Activated CD8-positive, alpha-beta memory T cell treated with anti-CD3 and anti-CD28 coated beads for 36 hours (primary cell): ENCODE results near the gene HCFC1. TPM values are rescaled to one million over a fixed set of nuclear protein-coding genes. Genes with fewer than 3 reads are reported as not detected.

Experiments used
- CTCF ChIA-PET: fragments of 350-600 bp; sonication (Branson Sonifier 250); formaldehyde crosslinking; loops from one replicate; lab custom pipeline; 2021; ENCODE audit warnings: antibody characterized with exemption; lab: Charles Lee
- POLR2A ChIA-PET: fragments of 350-600 bp; sonication (Branson Sonifier 250); formaldehyde crosslinking; loops from one replicate; lab custom pipeline; 2021; ENCODE audit warnings: antibody characterized with exemption; lab: Charles Lee
- total RNA-seq, 2 experiments: library from RNA; stranded (reverse); gene quantifications; one replicate each; pipeline ENCODE4 v1.2.3, GENCODE V29; 2021

Gene HCFC1
- total RNA-seq, 2 experiments from 2014 or later: 136 to 142 TPM

DNA sequence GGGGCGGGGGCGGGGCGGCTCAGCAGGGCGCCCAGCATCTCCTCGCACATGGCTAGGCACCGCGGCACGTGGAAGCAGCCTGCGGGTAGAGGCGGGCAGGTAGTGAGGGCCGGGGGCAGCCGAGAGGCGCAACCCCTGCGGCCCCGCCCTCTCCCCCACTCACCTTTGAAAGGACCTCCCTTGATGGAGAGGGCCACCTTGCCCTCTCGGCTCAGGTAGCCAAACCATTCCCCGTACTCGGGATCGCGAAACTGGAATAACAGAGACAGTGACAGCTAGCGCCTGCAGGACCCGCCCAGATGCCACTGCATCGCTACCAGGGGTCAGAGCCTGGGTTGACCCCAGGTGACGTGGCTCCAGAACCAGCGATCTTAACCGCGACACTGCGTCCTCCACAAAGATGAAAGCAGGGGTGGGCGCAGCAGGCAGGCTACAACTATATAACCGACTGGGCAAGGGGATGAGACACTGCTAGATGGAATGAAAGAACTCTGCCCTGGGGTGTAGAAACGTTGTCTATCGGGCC, 36.2 kb downstream of the HCFC1 start:
- POLR2A ChIA-PET: interaction anchor here (0.8 to 1.4 kb wide), 2 partner anchors 9 to 36 kb away, joined by 3 to 4 read pairs; partner anchors contain the start of gene HCFC1

DNA sequence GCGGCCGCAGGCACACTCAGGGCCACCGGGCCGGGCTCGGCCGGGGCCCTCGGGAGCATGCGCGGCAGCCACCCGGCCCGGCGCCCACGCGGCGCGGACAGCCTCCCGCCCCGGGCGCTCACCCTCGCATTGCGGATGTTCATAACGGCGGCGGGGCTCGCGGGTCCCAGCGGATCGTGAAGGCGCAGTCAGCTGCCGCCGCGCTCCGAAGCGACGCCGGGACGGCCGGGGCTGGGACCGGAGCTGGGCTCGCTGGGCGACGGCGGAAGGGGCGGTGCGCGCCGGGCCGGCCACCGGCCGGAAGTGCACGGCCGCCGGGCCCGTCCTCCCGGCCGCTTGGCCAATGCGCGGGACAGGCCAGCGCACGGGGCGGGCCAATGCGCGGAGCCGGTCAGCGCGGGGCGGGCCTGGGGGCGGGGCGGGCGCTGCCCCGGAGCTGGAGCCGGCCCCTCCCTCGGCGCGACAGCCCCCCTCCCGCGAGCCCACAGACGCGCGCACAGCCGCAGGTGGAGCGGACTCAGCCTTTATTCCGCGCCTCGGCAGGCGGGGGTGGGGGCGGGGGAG, 36.8 kb downstream of the HCFC1 start, which contains the start of gene NAA10:
Gene NAA10 (minus strand): TSS at position 276 of the 564 bp plus-strand sequence. CDS start 133 bp downstream, at position 143.
- ChIA-PET POLR2A (interaction anchor here (0.8 to 1.4 kb wide), 2 partner anchors 8 to 37 kb away, joined by 3 to 4 read pairs; partner anchors contain the start of gene HCFC1), CTCF (no interaction called here)

More for the DNA sequence above, 36.2 kb downstream of the HCFC1 start:
- CTCF ChIA-PET: interaction anchor here (1.6 to 2.2 kb wide), 2 partner anchors 11 to 17 kb away, joined by 4 to 6 read pairs; no protein-coding TSS in a partner anchor

DNA sequence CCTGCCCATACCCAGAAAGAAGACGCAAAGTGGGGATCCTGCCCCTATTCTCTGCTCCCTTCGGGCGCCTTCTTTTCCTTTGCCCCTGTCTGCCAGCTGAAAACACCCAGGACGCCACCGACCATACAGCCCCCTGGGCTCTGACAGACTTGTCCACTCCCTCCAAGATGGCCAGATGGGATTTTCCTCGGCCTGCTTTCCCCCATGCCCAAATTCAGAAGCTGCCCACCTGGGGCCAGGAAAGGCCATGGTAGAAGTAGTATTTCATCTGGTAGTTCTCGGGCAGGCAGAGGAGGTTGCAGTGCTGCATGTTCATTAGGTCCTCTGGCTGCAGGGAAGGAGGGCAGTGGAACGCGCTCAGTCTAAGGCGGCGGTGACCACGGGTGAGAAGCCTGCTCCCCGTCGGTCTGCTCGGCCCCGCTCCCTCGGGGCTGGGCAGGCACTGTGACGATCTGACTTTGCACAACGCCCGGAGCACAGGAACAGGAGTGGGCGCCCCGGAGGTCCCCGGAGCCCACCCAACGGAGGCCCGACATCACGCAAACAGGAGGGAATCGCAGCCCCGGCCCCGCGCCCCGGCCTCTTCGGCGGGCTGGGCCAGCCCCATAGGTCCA, 37.4 kb downstream of the HCFC1 start:
- ChIA-PET POLR2A (interaction anchor here (0.8 to 1.4 kb wide), 2 partner anchors 8 to 37 kb away, joined by 3 to 4 read pairs; partner anchors contain the start of gene HCFC1), CTCF (no interaction called here)

DNA sequence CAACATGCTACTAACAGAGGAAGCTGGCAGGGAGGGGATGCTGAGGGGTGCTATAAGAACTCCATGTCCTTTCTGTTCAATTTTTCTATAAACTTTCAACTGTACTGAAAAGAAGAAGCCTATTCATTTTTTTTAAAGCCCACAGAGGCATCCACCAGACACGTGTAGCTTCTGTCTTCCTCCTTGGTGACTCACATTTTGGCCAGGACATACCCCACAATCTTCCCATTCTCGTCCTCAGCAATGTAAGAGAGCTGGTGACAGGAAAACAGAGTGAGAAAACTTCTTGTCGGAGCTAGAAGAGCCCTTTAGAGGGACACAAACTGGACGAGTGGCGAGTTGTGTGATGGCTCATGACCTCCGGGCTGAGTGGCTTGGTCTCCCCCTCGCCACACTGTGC, 37.9 kb downstream of the HCFC1 start:
- POLR2A ChIA-PET: interaction anchor here (1.4 kb wide), 1 partner anchor 38 kb away, joined by 3 read pairs; the partner anchor contains the start of gene HCFC1

DNA sequence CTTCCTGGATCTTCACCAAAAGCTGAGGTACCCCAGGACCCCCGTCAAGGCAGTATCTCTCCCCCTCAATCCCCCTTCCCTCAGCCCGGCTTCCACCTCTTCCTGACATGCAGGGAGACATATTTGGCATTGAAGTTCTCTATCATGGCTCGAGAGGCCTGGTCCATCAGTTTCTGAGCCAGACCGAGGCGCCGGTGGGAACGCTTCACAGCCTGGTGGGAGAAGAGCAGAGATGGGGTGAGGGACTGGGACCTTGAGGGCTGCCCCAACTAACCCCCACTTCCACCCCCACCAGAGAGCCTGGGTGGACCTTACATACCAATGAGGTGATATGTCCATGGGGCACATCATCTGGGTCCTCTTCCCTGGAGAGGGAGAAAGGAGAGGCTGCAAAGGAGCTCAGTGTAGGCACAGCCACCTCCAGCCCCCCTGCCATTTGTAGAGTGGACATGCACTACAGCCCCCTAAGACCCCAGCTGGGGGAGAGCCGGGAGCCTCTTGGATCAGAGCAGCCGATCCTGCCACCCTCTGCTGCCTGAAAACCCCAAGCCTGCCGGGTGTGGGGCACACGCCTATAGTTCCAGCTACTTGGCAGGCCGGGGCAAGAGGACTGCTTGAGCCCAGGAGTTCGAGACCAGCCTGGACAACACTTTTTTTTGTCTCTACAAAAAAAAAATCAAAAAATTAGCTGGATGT, 39.2 kb downstream of the HCFC1 start:
- ChIA-PET POLR2A (no interaction called here), CTCF (interaction anchor here (1.0 to 1.9 kb wide), 3 partner anchors 9 to 14 kb away, joined by 3 to 7 read pairs (median 3); no protein-coding TSS in a partner anchor)

More for the DNA sequence above, 37.9 kb downstream of the HCFC1 start:
- CTCF ChIA-PET: interaction anchor here (1.9 kb wide), 1 partner anchor 13 kb away, joined by 7 read pairs; no protein-coding TSS in a partner anchor

DNA sequence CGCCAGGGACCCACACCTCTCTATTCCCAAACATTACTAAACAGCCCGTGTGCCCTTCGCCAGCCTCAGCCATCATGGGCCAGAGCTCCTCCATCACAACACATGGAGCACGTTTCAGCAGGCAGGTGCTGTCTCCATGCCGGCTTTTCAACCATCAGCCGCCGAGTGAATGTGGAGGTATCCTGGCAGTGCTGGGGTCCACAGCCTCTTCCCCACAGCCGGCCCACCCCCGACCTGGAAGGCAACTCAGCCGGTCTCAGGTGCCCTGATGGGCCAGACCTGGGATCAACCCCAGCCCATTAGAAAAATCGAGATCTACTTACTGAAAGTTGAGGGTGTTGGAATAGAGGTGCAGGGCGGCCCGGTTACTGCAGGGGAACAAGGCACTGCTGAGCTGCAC, 39.9 kb downstream of the HCFC1 start:
- ChIA-PET POLR2A (interaction anchor here (0.5 kb wide), 1 partner anchor 162 kb away, joined by 8 read pairs; no protein-coding TSS in a partner anchor), CTCF (interaction anchor here (1.0 to 1.5 kb wide), 2 partner anchors 8 to 14 kb away, joined by 3 read pairs; no protein-coding TSS in a partner anchor)

DNA sequence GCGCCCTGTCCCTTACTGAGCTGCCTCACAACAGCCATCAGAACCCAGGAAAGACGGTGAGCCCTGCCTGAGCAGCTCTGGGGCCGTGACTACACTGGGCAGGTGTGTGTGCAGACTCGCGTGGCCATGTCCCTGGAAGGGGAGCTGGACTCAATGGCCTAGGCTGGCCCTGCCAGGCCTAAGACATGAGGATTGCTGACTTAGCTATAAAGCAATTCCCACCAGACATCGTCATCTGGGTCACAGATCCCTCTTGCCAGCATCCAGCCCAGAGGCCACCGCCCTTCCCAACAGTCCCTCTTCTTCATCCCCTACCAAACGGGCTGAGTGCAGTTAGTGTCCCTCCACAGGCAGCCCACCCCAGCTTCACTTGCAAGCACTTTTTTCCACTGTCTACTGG, 40.5 kb downstream of the HCFC1 start:
- ChIA-PET CTCF (interaction anchor here (1.0 kb wide), 1 partner anchor 14 kb away, joined by 3 read pairs; no protein-coding TSS in a partner anchor), POLR2A (interaction anchor here (0.5 kb wide), 1 partner anchor 162 kb away, joined by 8 read pairs; no protein-coding TSS in a partner anchor)

DNA sequence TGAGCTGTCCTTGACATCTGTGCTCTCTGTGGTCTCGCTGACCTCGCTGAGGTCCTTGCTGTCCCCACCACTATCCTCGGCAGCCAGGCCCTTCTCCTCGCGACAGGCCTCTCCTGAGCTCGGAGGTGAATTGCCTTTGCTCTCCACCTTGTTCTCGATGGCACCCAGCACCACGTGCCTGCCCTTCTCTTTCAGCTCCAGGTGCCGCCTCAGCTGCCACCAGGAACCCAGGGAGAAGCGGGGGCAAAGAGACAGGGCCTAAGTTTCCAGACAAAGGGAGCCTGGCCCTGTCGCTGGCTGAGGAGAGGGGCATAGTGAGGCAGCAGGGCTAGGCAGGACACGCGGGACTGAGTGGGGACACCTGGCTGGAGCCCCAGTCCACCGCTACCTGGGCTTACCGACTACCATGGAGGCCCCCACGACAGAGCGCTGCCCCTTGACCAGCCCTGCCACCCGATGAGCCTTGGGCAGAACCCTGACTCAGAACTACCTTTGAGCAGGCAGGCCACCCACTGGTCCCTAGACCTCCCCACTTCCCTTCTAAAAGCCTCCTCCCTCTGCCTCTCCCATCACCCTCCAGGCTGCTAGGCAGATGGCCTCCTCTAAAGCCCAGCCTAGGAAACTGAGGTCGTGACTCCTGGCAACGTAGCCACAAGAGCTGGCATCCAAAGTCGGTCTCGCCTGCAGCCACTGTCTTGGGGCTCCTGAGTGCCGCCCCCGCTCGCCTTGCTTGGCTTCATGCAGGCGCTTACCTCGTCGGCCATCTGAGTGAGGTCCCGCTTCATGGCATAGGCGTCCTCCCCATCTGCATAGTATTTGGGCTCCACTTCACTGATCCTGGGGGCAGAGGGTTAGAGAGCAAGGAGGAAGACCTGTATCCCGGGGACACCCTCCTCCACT, 41.4 kb downstream of the HCFC1 start:
- CTCF ChIA-PET: interaction anchor here (8.5 kb wide), 1 partner anchor 17 kb away, joined by 58 read pairs; no protein-coding TSS in a partner anchor
- POLR2A ChIA-PET: no interaction called here

DNA sequence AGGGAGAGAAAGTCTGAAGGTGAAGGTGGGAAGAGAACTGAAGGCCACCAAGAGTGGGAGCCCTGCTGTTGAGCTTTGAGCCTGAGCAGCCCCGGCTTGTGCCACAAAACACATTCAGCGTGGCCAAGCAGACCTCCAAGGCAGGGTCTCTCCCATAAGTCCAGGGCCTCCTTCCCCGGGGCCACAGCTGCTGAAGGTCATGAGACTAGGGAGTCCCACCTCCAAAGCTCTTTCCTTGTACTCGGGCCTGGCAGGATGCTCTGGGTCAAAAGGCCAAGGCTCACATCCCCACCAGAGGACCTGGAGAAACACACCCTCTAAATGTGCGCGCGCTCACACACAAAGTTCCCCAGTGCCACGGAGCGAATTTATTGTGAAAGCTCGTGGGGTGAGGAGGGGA, 42.0 kb downstream of the HCFC1 start:
- ChIA-PET CTCF (interaction anchor here (8.5 kb wide), 1 partner anchor 18 kb away, joined by 58 read pairs; no protein-coding TSS in a partner anchor), POLR2A (no interaction called here)

DNA sequence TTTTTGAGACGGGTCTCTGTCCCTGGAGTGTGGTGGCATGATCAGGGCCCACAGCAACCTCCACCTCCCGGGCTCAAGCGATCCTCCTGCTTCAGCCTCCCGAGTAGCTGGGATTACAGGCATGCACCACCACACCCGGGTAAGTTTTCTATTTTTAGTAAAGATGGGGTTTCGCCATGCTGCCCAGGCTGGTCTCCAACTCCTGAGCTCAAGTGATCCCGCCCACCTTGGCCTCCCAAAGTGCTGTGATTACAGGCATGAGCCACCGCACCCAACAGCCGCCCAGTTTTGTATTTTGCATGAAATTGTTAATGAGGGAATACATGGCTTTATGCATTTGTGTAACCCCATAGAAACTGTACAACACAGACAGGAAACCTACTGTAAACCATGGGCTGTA, 42.8 kb downstream of the HCFC1 start:
- ChIA-PET CTCF (interaction anchor here (0.9 to 8.5 kb wide), 2 partner anchors 19 to 40 kb away, joined by 3 to 58 read pairs; no protein-coding TSS in a partner anchor), POLR2A (interaction anchor here (0.6 to 1.1 kb wide), 3 partner anchors 10 to 76 kb away, joined by 3 to 6 read pairs (median 4); partner anchors contain the start of gene HCFC1)

DNA sequence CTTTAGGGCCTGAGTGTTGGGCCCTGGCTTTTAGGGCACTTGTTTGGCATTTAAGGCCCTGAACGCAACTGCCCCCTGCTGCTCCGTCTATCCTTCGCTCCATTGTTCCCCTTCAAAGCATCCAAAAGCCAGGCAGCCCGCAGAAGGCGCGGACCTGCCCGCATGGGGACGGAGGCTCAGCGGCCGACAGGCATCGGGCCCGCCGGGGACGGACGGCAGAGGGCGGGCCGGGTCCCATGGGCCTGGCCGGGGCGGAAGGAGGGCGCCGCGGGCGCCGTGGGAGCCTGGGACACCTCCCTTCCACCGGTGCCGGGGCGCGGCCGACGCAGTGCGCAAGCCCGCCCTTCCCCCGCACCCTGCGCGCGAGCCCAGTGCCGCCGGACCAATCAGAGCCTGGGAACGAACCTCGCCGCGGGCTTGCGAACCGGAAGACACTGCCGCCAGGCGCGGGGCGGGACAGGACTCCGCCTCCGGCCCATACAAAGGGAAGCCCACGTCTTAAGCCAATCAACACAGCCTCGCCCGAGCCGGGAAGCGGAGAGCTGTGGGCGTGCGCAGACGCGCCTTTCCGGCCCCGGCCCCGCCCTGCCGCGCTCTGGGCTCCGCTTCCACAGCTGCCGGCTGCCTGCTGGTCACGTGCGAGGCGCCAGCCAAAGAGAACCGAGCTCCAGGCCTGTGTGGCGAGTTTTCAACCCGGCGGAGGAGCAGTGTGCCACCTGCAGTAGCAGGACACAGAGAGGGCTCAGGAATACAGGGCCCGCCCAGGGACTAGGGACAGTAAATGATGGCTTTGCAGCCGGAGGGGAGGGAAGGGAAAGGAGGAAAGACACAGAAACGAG, 43.5 kb downstream of the HCFC1 start:
- ChIA-PET CTCF (interaction anchor here (0.9 to 8.5 kb wide), 2 partner anchors 19 to 41 kb away, joined by 3 to 58 read pairs; no protein-coding TSS in a partner anchor), POLR2A (interaction anchor here (0.6 to 1.1 kb wide), 3 partner anchors 11 to 76 kb away, joined by 3 to 6 read pairs (median 4); partner anchors contain the start of gene HCFC1)

DNA sequence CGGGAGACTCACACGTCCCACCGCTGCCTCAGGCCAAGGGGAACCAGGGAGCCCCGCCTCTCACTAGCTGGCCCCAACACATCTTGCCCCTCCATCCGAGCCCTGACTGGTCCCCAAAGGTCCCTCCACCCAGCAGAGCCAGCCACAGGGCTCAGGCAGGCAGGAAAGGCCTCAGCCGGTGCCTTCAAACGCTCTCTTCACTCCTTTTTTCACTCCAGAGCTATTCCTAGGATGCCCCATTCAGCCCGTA, 44.0 kb downstream of the HCFC1 start:
- POLR2A ChIA-PET: interaction anchor here (1.2 kb wide), 1 partner anchor 42 kb away, joined by 3 read pairs; no protein-coding TSS in a partner anchor
- CTCF ChIA-PET: interaction anchor here (8.5 kb wide), 1 partner anchor 20 kb away, joined by 58 read pairs; no protein-coding TSS in a partner anchor

DNA sequence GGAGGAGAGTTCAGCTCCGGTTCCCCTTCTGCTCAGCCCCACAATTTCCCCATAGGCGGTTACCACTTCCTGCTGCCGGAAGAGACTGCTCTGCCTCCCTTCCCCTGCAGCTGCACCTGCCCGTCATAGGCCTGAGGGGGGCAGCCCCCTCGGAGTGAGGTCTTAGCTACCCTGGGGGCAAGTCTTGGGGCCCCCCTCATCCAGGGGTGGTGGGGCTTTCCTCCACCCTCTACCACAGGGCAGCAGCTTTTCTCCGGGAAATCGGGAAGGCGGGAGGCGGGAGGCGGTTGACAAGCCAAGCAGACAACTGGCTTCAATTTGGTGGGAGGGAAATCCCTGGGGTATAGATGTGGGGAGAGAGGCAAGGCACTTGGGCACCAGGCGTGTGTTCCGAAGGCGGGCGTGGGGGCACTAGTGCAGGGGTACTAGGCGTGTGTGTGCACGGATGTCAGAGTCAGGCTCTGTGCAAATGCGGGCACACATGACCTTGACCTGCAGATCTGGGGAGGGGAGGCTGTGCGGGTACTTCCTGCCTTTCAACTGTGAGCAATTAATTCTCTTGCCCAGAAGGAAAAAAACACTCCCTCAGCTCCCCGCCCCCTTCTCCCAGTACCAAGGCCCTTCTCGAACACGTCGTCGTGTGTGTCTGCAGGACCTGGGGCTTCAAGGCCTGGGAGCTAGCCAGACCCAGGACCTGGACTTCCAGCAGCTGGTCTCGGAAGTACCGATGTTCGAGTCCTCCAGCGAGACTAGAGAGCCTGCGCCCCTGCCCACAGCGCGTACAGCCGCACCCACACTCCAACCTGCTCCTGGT, 44.6 kb downstream of the HCFC1 start:
- CTCF ChIA-PET: interaction anchor here (1.3 to 8.5 kb wide), 3 partner anchors 20 to 45 kb away, joined by 3 to 58 read pairs (median 5); partner anchors contain the start of genes HCFC1 and TMEM187
- POLR2A ChIA-PET: interaction anchor here (0.5 to 2.5 kb wide), 6 partner anchors 8 to 43 kb away, joined by 3 to 10 read pairs (median 4); partner anchors contain the start of gene NAA10

DNA sequence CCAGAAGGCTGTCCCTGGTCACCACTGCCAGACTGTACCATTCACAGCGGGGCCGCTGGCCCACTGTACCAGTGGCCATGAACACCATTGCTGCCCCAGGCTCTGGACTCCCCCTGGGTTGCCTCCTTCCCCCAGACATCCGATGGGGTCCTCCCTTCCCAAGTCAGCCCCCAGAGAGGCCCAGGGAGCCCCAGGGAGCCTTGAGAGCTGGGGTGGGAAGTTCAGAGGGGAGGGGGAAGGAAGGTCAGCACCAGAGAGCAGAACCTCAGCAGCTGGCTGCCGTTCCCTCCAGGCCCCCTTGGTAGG, 45.1 kb downstream of the HCFC1 start:
- CTCF ChIA-PET: interaction anchor here (1.3 to 8.5 kb wide), 3 partner anchors 21 to 46 kb away, joined by 3 to 58 read pairs (median 5); partner anchors contain the start of genes HCFC1 and TMEM187
- POLR2A ChIA-PET: interaction anchor here (0.9 to 2.5 kb wide), 6 partner anchors 8 to 43 kb away, joined by 3 to 12 read pairs (median 4); partner anchors contain the start of gene NAA10

DNA sequence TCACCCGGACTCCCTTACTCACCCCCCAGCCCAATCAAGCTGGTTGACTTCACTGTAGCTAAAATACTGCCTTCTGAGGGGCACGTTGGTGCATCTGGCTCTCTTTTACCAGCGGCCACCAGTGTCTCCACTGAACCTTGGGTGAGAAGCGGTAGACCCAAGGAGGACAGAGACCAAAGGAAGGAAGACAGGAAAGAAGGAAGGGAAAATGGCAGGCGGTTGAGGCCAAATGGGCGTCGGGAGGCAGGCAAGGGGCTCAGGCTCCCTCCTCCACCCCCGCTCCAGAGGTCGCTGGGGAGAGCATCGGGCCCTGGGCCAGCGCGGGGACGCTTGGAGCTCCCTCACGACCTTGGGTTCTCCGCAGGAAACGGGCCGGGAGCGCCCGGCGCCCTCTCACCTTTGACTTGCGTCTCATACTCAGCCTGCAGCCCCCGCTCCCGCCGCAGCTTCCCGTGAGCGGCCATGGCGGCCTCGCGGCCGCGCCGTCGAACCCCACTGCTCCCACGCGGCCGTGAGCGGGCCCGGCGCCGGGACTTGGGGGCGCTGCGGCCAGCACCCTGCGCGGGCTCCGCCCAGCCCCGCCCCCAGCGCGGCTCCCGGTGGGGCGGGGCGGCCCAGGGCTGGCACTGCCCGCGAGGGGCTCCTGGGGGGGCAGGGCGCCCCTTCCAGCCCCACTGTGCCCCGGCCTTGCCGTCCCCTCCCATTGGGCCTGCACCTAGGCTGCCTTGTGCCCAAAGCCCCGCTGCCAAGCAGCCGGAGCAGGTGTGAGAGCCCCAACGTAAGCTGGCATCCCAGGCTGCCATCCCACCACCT, 45.7 kb downstream of the HCFC1 start, which contains the start of gene ARHGAP4:
Gene ARHGAP4 (minus strand): TSS at position 526 of the 813 bp plus-strand sequence. CDS start 62 bp downstream, at position 464.
- ChIA-PET CTCF (interaction anchor here (0.9 to 8.5 kb wide), 5 partner anchors 15 to 56 kb away, joined by 3 to 58 read pairs (median 3); partner anchors contain the start of genes HCFC1 and TMEM187), POLR2A (interaction anchor here (0.9 to 2.5 kb wide), 8 partner anchors 9 to 44 kb away, joined by 3 to 12 read pairs (median 4); partner anchors contain the start of gene NAA10)
